ENCODE data around the gene SEMA5A.

The SEMA5A gene

GRCh38 chr5:9543311-9543920, 2.5 kb downstream of the SEMA5A start (continued):
- no peak for TF ChIP-seq ZNF658 (tag by site-specific recombination; IDR thresholded peaks at IDR 0.05)

- peaks cover 7% of the 10 kb centered on the region; the same call in 1 of the 2 replicates for H3K4me1 ChIP-seq (ENCODE audit: control insufficient read depth, insufficient read depth, low read length)
- no peak overlapping the region for H3K27ac ChIP-seq (ENCODE audit: extremely low read depth, low read depth, low read length)
- ChIA-PET POLR2A (no interaction called here), CTCF (no interaction called here)
- no peaks in the 10 kb centered on the region for H3K9me3 ChIP-seq (ENCODE audit: control insufficient read depth, insufficient read depth, low read depth, low read length)
- no peaks in the 10 kb centered on the region for H3K36me3 ChIP-seq (ENCODE audit: control insufficient read depth in 2 of 2, insufficient read depth in 1 of 2, low read length in 2 of 2)
- H3K4me3 ChIP-seq (ENCODE audit: low read depth, low read length), result no peak overlapping the region
- TF ChIP-seq CTCF (tag by site-specific recombination; IDR thresholded peaks at IDR 0.05) (no peak), ZBTB1 (tag by site-specific recombination; IDR thresholded peaks at IDR 0.05) (no peak), ZNF354C (tag by site-specific recombination; IDR thresholded peaks at IDR 0.05; ENCODE audit: borderline replicate concordance, low read depth) (no peak), ZNF324 (tag by site-specific recombination; IDR thresholded peaks at IDR 0.05) (no peak), ZNF10 (tag by site-specific recombination; IDR thresholded peaks at IDR 0.05) (no peak), SCRT1 (tag by site-specific recombination; IDR thresholded peaks at IDR 0.05; ENCODE audit: borderline replicate concordance) (no peak), PRDM1 (tag by site-specific recombination; IDR thresholded peaks at IDR 0.05) (no peak), ZNF239 (tag by site-specific recombination; IDR thresholded peaks at IDR 0.05) (no peak), ZNF221 (tag by site-specific recombination; IDR thresholded peaks at IDR 0.05; ENCODE audit: borderline replicate concordance) (no peak), KLF9 (tag by site-specific recombination; IDR thresholded peaks at IDR 0.05; ENCODE audit: low read depth) (no peak), ZFP69B (tag by site-specific recombination; IDR thresholded peaks at IDR 0.05) (no peak), ZNF664 (tag by site-specific recombination; IDR thresholded peaks at IDR 0.05) (no peak), MEIS1 (CRISPR knock-in tag; IDR thresholded peaks at IDR 0.05; ENCODE audit: borderline replicate concordance) (no peak), ZNF792 (tag by site-specific recombination; IDR thresholded peaks at IDR 0.05) (no peak), GLI2 (tag by site-specific recombination; IDR thresholded peaks at IDR 0.05; ENCODE audit: borderline replicate concordance, low read depth) (no peak), KLF7 (tag by site-specific recombination; IDR thresholded peaks at IDR 0.05; ENCODE audit: borderline replicate concordance) (no peak), ZNF692 (tag by site-specific recombination; IDR thresholded peaks at IDR 0.05) (no peak), ZSCAN16 (tag by site-specific recombination; IDR thresholded peaks at IDR 0.05) (no peak)
These were observed 5.1 kb downstream of the SEMA5A start for GRCh38 chr5:9540791-9541190.

GRCh38 chr5:9538504-9538903, 7.4 kb downstream of the SEMA5A start:
- no peak for TF ChIP-seq ZNF362 (tag by site-specific recombination; IDR thresholded peaks at IDR 0.05)
- no peak for TF ChIP-seq ZFP69B (tag by site-specific recombination; IDR thresholded peaks at IDR 0.05)
- TF ChIP-seq ZNF792 (tag by site-specific recombination; IDR thresholded peaks at IDR 0.05), result no peak
- TF ChIP-seq FEZF1 (tag by site-specific recombination; IDR thresholded peaks at IDR 0.05), result no peak
- no peak for TF ChIP-seq CTCF (tag by site-specific recombination; IDR thresholded peaks at IDR 0.05)
- TF ChIP-seq ZNF350 (tag by site-specific recombination; IDR thresholded peaks at IDR 0.05), result no peak
- TF ChIP-seq KLF16 (tag by site-specific recombination; IDR thresholded peaks at IDR 0.05), result no peak
- no peak for TF ChIP-seq ZBTB48 (tag by site-specific recombination; IDR thresholded peaks at IDR 0.05)
- no peak for TF ChIP-seq OSR2 (tag by site-specific recombination; IDR thresholded peaks at IDR 0.05)
- Histone ChIP-seq H3K36me3 (ENCODE audit: control insufficient read depth in 2 of 2, insufficient read depth in 1 of 2, low read length in 2 of 2) (no peaks in the 10 kb centered on the region), H3K27ac (ENCODE audit: extremely low read depth, low read depth, low read length) (no peak overlapping the region), H3K4me1 (ENCODE audit: control insufficient read depth, insufficient read depth, low read length) (peaks cover 7% of the 10 kb centered on the region; the same call in 1 of the 2 replicates), H3K4me3 (ENCODE audit: low read depth, low read length) (no peak overlapping the region), H3K9me3 (ENCODE audit: control insufficient read depth, insufficient read depth, low read depth, low read length) (no peaks in the 10 kb centered on the region)
- ChIA-PET POLR2A (no interaction called here), CTCF (interaction anchor here (1.7 kb wide), 1 partner anchor 176 kb away, joined by 6 read pairs; no protein-coding TSS in a partner anchor)
